EL (cell line): Measurements from ENCODE around the gene CNDP2.
A peak's percentile ranks its signal among the peaks of the same experiment; 100 is the strongest.

ENCODE experiments used
- DNase-seq: peaks from one replicate; pipeline ENCODE4 v3.0.0-alpha.2; 2016

CNDP2 gene

GRCh38 chr18:74495581-74496507 lies at the start of gene CNDP2:
TSS of gene CNDP2 (plus strand) at chr18:74496363. CDS start at chr18:74499974, 3,611 bp downstream.
- DNase-seq = peak; percentile 99

GRCh38 chr18:74446631-74447403 lies 49.3 kb upstream of the CNDP2 start:
- DNase-seq = no peak

GRCh38 chr18:74447404-74448152 lies 48.6 kb upstream of the CNDP2 start:
- DNase-seq = no peak

- no peak for DNase-seq
These were observed 45.5 kb upstream of the CNDP2 start for GRCh38 chr18:74450626-74451025.

GRCh38 chr18:74451148-74451547 lies 45.0 kb upstream of the CNDP2 start:
- no peak for DNase-seq

GRCh38 chr18:74453016-74453566 lies 43.1 kb upstream of the CNDP2 start:
- no peak for DNase-seq

- DNase-seq = no peak
These were observed 42.4 kb upstream of the CNDP2 start for GRCh38 chr18:74453642-74454198.

- no peak for DNase-seq
These were observed 41.8 kb upstream of the CNDP2 start for GRCh38 chr18:74454279-74454751.

- DNase-seq = no peak
These were observed 40.8 kb upstream of the CNDP2 start for GRCh38 chr18:74455386-74455785.

- DNase-seq = no peak
These were observed 40.2 kb upstream of the CNDP2 start for GRCh38 chr18:74456017-74456348.

- no peak for DNase-seq
These were observed 39.7 kb upstream of the CNDP2 start for GRCh38 chr18:74456349-74457042.

GRCh38 chr18:74457043-74457724 lies 39.0 kb upstream of the CNDP2 start, which contains the start of gene DIPK1C:
TSS of gene DIPK1C (minus strand) at chr18:74457308. CDS start at chr18:74457259, 49 bp downstream.
- DNase-seq = no peak

- no peak for DNase-seq
These were observed 38.3 kb upstream of the CNDP2 start for GRCh38 chr18:74457725-74458421.

GRCh38 chr18:74459889-74460288 lies 36.3 kb upstream of the CNDP2 start:
- DNase-seq = no peak

GRCh38 chr18:74460825-74461224 lies 35.3 kb upstream of the CNDP2 start:
- no peak for DNase-seq

GRCh38 chr18:74463254-74463653 lies 32.9 kb upstream of the CNDP2 start:
- DNase-seq = no peak

GRCh38 chr18:74463983-74464382 lies 32.2 kb upstream of the CNDP2 start:
- no peak for DNase-seq

GRCh38 chr18:74465775-74466174 lies 30.4 kb upstream of the CNDP2 start:
- DNase-seq = no peak

GRCh38 chr18:74468547-74469061 lies 27.6 kb upstream of the CNDP2 start:
- no peak for DNase-seq

- no peak for DNase-seq
These were observed 23.9 kb upstream of the CNDP2 start for GRCh38 chr18:74472312-74472711.
